ENCODE results near the gene GOLGA6L2.

DNA sequence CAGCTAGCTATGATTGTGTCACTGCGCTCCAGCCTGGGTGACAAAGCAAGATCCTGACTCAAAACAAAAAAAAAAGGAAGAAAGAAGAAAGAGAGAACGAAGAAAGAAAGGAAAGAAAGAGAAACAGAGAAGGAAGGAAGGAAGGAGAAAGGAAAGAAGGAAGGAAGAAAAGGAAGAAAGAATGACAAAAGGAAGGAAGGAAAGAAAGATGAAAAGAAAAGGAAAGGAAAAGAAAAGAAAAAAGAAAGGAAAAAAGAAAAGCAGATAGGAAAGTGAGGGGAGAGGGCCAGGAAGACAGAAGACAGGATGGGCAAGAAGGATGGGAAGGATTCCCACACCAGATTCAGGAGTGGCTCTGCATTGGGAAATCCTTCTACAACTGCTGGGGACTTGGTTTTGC, 44.9 kb downstream of the GOLGA6L2 start:
- TF ChIP-seq POLR2A (IDR thresholded peaks at IDR 0.05) (no peak), CTCF (IDR thresholded peaks at IDR 0.05) (no peak)
